Measurements from ENCODE around the gene RAD51C. TPM values are rescaled to one million over a fixed set of nuclear protein-coding genes. Genes with fewer than 3 reads are reported as not detected.

The RAD51C gene
- total and polyA plus RNA-seq, 9 of the 15 experiments (the other 6 are each of a cell fraction or from before 2014, with no cell fraction given) = 93.9 to 341 (median 135) TPM

GRCh38 chr17:58755577-58756245 lies 63.3 kb downstream of the RAD51C start, which contains the start of gene PPM1E (continued):
- no peak for TF ChIP-seq RREB1 (CRISPR knock-in tag; IDR thresholded peaks at IDR 0.05)
- no peak for TF ChIP-seq CREBBP (IDR thresholded peaks at IDR 0.05; ENCODE audit: low read depth, low read length)
- peak; percentile 79; the same call in 1 of the 2 replicates for TF ChIP-seq NFATC3 (IDR thresholded peaks at IDR 0.05)
- peak; percentile 50; the same call in 1 of the 2 replicates for TF ChIP-seq TFAP4 (CRISPR knock-in tag; IDR thresholded peaks at IDR 0.05; ENCODE audit: borderline replicate concordance)
- TF ChIP-seq RBM15 (IDR thresholded peaks at IDR 0.05; ENCODE audit: insufficient read depth, low read length) = no peak
- TF ChIP-seq RBM22 (IDR thresholded peaks at IDR 0.05; ENCODE audit: low read depth, low read length, poor library complexity, severe bottlenecking) = peak; percentile 84
- no peak for TF ChIP-seq ZNF785 (CRISPR knock-in tag; IDR thresholded peaks at IDR 0.05)
- TF ChIP-seq ZNF134 (CRISPR knock-in tag; conservative IDR thresholded peaks at IDR 0.05) = no peak
- peak in 1 of 2 experiments; percentile 62; a peak in 2 of 4 replicates for TF ChIP-seq MNT (conservative IDR thresholded peaks at IDR 0.05)
- no peak for TF ChIP-seq TOE1 (IDR thresholded peaks at IDR 0.05; ENCODE audit: borderline replicate concordance)
- TF ChIP-seq TOE1 (CRISPR knock-in tag; IDR thresholded peaks at IDR 0.05; ENCODE audit: borderline replicate concordance, low read depth) = no peak
- no peak for TF ChIP-seq E2F5 (CRISPR knock-in tag; IDR thresholded peaks at IDR 0.05)
- TF ChIP-seq TCF7 (IDR thresholded peaks at IDR 0.05; ENCODE audit: borderline replicate concordance) = no peak
- no peak for TF ChIP-seq FOXJ3 (CRISPR knock-in tag; IDR thresholded peaks at IDR 0.05)
- no peak for TF ChIP-seq ARID2 (IDR thresholded peaks at IDR 0.05)
- TF ChIP-seq GTF2F1 (IDR thresholded peaks at IDR 0.05; ENCODE audit: low read depth, low read length) = no peak
- no peak for TF ChIP-seq EZH2 (IDR thresholded peaks at IDR 0.05; ENCODE audit: borderline replicate concordance, low read depth, low read length)
- peak; percentile 30; the same call in 1 of the 2 replicates for TF ChIP-seq ZNF583 (CRISPR knock-in tag; IDR thresholded peaks at IDR 0.05)
- TF ChIP-seq ZNF24 (IDR thresholded peaks at IDR 0.05) = no peak
- TF ChIP-seq STAG1 (CRISPR knock-in tag; IDR thresholded peaks at IDR 0.05; ENCODE audit: borderline replicate concordance) = no peak

All from K562 (cell line).